ENCODE data around the gene MFRP.
"Not testable (repeated sequence)": the region's sequence is repeated elsewhere in the genome, so short reads cannot be mapped to it uniquely, and the experiment has no call there.

Gene MFRP

DNA sequence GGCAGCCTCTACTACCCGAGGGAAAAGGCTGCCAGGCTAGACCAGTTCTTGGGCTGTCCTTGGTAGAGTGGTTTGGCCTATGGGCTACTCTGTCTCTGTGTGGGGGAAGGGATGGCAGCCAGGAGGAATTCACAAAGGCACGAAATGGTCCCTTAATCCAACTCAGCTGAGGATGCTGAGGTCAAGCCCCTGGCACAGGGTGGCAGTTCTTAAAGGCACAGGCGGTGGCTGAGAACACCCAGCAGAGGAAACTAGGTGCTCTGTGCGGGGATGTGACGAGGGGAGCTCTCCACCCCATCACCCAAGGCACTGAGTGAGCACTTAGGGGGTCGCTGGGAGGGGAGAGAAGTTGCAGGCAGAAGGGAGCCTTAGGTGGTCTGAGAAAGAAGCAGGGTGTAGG, at the start of gene MFRP:
MFRP (minus strand) TSS at position 101 of the 400 bp plus-strand sequence. CDS start 192 bp downstream, outside the sequence.
- no peak for DNase-seq

DNA sequence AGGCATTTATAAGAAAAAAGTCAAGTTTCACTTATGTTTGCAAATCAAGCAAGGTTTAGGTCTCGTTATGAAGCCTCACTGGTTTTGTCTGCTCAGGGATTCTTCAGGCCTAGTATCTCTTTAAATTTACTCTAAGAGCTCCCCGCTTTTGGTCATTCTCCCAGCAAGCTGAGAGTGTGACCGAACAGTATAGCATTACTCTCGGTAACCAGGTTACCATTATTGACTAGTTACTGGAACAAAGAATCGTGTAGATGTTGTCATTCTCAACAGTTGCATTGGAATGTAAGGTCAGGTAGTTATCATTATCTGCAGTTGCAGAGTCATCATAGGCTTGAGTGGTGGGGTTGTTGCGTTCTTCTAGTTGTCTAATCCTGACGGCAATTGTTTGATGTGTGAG, 44.8 kb upstream of the MFRP start:
- DNase-seq: no peak

DNA sequence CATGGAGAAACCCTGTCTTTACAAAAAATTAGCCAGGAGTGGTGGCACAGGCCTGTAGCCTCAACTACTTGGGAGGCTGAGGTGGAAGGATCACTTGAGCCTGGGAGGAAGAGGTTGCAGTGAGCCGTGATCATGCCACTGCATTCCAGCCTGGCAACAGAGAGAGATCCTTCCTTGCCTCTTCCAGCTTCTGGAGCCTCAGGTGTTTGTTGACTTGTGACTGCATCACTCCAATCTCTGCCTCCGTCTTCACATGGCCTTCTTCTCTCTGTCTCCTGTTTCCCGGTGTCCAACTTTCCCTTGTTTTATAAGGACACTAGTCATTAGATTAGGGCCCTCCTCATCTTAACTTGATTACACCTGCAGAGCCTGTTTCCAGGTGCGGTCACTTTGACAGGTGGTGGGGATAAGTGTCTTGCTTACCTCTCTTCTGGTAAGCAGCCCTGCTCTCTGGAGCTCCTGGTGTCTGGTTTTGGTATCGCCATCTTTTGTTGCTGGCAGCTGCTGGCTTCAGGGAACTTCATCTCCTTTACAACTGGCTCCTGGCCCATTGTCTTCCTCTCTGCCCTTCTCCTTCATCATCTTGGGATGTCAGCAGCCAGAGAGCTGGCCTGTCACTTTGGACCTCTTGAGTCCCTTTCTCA, 43.2 kb upstream of the MFRP start:
- peak; percentile 19 for DNase-seq

DNA sequence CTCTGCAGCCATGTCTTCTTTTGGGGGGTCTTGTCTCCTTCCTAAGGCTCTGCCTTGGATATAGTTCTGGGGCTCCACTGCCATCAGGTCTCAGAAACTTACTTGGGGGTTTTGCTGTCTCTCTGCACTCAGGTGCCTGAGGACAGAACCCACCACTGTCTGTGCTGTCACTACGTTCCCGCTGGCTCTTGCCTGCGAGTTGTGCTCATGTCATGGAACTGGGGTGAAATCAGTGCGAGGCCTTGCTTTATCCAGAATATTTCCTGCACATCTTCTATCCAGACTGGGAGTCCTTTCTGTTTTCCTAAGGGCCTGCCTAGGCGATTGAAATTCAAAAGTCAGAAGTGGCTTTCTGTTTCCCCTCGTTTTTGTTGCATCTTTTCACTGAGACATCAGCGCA, 41.6 kb upstream of the MFRP start:
- DNase-seq: no peak

DNA sequence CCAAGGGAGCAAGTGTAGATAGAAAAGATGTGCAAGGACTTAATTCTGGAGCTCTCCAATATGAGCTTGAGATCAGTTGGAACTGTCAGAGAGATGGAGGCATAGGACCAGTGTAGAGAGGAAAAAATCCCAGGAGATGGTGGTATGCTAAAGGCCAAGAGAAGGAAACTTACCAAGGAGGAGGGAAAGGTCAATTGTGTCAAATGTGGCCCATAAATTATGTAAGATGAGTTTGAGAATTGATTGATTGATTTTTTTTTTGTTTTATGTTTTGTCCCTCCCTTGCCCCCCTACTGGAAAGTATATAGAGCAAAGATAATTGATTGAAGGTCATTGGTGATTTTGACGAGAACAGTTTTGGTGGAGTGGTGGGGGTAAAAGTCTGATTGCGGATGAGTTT, 37.8 kb upstream of the MFRP start:
- DNase-seq: no peak

DNA sequence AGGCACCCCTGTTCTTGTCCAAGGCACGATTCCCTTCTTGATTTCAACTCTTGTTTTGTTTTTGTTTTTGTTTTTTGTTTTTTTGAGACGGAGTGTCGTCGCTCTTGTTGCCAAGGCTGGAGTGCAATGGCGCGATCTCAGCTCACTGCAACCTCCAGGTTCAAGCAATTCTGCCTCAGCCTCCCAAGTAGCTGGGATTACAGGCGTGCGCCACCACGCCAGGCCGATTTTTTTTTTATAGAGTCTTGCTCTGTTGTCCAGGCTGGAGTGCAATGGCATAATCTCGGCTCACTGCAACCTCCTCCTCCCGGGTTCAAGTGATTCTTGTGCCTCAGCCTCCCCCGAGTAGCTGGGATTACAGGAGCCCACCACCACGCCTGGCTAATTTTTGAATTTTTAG, 36.0 kb upstream of the MFRP start:
- not testable (repeated sequence) for DNase-seq

DNA sequence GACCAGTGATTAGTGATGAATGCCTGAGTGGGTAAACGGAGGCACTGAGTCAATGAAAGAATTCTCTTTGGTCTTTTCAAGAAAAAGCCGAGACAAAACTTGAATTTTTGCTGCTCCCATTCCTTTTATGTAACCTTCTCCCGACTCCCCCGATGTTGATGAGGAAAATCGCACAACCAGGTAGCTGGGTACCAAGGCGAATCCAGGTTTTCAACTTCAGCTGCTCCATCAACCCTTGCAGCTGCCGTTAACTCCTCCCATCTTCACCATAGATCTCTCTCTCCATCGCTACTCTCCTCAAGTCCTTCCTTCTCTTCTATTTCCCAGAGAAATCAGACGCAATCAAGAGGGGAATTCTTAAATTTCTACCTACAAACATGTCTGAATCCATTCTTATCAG, 35.6 kb upstream of the MFRP start:
- DNase-seq: no peak

DNA sequence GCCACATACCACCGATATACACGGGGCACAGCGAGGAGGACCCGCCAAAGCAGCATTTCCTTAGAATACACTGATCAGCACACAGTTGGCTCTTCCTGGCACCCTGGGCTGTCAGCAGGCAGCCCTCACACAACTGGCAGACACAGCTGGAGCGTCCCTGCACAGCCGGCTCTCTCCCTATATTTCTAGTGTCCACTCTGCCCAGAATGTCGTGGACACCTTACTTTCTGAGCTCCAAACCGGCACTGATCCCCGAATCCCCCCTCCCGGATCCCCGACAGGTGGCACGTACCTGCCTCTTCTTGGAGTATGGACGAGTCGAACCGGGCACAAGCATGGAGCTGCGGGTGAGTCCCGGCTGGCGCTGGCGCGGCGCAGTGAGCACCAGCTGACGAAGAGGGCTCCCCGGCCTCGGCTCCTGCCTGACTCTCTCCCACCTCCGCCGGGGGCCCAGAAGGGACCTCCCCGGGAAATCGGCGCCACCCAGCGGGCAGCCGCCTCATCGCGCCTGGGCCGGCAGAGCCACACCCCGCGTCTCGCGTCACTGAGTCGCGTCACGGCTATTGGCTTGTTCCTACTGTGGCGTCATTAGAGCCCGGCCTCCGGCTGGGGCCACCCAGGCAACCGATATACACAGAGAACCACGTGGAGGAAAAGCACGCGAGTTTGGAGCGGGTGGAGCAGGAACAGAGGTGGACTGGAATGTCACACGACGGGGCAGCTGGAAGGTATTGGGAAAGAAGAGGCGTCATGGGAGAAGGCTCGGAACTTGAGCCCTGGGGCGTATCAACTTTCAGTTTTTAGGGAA, 34.9 kb upstream of the MFRP start, which contains the start of gene USP2:
USP2 (minus strand) TSS at position 510 of the 808 bp plus-strand sequence. CDS start 8,210 bp downstream, outside the sequence.
- peak; percentile 94 for DNase-seq

DNA sequence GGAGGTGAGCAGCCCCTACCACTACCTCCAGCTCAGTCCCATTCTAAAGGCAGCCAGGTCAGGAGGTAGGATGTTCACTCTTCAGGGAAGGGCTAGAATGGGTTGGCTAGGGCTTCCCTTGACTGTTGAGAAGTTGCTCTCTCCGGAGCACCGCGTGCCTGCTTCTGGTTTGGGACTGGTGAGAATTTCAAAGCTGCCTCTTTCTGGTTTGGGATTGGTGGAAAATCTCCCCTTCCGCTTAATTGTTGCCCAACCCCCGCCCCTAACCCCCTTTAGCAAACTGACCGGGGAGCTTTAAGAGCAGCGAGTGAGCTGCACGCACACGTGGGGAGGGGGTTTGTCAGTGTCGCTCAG, 34.3 kb upstream of the MFRP start:
- no peak for DNase-seq

DNA sequence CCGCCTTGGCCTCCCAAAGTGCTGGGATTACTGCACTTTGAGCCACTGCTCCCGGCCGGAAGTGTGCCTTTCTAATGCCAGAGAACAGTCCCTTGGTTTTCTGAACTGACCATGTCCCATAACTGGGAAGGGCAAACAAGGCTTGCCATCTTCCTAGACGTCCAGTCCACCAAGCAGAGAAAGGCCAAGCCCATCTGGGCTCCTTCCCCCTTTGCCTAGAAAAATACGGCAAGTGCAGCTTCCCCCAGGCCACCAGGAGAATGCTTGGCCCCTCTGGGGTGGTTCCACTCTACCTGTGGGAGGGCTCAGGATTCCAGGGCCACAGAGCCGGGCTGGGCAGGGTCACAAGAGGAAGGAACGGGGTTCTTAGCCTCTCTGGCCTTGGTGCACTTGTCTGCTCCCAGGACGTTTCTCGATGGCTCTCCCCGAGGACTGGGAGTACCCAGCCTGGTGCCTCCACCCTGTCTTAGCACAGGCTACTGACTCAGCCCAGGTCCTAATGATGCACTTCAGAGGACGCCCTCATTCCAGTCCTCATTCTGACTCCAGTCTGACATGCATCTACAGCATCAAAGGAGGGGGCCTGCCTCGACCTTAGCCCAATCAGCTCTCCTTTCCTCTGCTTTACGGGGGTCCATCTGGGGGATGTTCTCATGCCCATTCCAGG, 33.8 kb upstream of the MFRP start:
- DNase-seq: no peak

DNA sequence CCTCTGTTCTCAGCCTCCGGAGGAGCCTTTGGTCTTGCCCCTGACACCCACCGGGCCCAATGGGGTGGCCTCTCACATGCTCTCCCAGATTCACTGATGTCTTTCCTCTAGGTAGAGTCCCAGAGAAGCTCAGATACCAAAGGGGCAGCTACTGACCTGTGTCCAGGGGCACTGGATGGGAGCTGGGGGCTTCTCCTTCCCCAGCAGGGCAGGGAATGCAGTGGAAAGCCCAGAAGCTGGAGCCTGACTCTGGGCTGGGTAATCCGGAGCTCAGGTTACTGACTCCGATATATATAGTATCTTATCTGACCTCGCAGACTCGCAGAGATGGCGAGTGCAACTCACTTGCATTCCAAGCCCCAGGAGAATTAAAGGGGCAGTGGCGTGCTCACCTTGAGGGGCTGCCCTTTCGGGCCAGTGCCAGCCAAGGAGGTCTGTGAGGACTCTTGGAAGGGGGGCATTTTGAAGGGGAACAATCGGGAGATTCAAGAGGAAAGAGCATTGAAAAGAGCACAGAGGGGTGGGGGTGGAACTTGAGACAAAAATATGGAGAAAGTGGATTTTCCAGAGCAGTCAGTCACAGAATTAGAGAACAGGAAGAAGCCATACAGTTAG, 32.5 kb upstream of the MFRP start:
- DNase-seq: no peak

DNA sequence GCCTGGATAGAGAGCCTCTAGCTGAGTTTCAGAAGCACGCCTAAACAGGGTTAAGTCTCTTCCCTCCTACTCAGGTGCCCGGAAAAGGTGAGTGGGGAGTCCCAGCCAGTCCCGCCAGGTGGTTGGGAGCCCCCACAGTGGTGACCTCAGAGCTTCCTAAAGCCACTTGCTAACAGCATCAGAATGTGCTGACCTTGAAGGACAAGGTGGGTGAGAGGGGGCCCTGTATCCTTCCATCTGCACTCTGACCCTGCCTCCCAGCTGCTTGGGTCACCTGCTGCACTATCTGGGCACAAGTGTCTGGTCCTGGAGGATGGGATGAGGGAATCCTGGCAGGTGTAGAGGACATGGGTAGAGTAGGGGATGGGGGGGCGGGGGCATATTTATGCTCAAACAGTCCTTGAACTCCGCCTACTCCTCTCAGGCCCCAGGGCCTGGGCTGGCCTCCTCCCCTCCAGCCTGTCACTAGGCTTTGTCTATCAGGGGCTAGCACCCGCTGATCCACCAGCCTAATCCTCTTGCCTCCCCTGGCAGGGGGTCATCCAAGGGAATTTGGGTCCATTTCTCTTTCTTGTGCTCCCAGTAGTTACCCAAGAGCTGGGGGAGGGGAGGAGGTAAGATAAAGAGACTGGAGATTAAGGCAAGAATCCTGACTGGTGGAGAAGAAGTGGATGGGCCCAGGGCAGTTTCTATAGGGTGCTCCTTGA, 31.6 kb upstream of the MFRP start:
- no peak for DNase-seq

DNA sequence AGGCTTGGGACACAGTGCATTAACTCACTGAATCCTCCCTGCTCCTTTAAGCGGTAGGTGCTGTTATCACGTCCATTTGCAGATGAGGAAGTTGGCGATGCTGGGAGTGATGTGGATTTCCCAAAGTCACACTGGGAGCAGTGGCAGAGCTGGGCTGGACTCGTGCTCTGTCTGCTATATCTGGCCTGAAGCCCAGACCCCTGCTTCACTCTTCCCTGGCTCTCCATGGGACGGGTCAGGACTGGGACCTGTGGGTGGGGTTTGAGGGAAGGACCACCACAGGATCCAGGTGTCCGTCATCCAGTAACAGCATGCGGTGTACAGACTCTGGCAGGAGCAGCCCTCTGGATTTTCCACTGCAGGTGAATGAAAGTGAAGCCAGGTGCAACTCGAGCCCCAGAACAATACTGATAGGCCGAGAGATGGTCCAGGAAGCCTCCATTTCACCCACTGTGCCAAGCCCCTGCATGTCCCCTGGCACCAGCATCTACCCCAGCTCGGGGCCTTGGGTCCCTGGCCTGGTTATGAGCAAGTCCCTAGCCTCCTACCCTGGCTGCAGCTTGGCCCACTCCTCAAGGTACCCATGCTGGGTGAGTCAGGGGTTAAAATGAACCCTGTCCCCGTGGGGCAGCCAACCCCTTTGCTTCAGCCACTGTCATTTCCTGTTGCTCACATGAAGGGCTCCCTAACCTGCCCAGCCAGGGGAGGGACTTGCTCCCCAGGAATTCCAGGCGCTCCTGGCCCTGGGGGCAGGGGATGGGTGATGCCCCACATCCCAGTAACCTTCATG, 30.8 kb upstream of the MFRP start:
- DNase-seq: no peak

DNA sequence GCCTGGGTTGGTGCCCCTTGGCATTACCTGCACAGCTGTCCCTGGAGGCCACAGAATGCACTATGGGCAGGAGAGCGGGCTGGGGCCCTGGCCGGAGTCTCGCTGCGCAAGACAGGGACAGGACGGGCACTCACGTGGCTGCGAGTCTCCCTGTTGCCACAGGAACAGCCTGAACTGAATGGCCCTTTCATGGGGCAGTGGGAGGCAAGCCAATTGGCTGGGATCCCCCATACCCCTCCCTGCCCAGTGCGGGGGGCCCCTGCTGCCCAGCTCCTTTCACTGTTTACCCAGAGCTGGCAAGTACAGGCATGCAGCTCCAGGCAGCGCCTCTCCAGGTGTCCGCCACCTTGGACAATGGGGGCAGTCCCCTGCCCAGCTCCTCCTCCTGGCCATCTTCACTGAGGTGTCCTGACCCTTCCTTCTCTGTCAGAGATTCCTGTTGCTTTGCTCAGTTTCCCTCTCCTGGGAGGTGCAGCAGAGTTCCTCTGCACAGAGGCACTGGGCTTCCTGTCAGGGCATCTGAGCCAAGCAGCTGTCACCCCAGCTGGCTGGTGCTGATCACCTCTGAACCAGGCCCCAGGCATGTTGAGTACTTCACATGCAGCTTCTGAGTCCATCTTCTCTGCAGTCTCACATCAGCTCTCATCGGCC, 29.8 kb upstream of the MFRP start:
- no peak for DNase-seq

DNA sequence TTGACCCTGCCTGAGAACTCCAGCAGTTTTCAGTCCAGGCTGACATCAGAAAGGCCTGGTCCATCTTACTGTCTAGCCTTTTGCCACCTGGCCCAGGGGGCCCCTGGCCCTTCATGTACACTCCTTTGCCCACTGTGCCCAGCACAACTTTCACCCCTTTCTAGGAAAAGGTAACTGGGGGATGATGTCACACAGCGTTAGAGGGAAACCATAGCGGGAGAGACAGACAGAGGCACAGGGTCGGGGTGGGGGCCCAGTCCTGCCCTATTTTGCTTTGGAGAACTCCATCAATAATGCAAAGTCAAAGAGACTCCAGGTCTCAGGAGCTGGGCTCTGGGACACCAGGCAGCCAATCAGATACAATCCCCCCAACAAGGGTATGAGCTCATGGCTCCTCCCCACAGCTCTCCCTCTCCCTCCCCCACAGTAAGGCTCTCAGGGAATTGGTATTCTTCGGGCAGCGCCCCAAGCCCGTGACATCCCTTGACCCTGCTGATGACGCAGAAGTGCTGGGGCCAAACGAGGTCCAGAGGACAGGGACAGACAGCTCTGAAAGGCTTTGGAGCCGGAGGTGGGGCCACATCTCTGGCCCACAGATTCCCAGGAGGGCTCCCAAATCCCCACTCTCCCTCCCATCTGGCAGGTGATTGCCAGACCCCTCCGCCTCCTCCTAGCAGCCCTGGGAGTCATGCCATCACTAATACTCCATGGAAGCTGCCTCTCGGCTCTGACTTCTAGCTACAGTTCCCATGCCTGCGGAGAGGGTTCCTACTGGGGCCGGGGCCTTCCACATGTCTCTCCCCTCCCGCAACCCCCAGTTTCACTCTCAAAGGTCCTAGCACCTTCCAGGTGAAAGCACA, 29.1 kb upstream of the MFRP start:
- DNase-seq: no peak

DNA sequence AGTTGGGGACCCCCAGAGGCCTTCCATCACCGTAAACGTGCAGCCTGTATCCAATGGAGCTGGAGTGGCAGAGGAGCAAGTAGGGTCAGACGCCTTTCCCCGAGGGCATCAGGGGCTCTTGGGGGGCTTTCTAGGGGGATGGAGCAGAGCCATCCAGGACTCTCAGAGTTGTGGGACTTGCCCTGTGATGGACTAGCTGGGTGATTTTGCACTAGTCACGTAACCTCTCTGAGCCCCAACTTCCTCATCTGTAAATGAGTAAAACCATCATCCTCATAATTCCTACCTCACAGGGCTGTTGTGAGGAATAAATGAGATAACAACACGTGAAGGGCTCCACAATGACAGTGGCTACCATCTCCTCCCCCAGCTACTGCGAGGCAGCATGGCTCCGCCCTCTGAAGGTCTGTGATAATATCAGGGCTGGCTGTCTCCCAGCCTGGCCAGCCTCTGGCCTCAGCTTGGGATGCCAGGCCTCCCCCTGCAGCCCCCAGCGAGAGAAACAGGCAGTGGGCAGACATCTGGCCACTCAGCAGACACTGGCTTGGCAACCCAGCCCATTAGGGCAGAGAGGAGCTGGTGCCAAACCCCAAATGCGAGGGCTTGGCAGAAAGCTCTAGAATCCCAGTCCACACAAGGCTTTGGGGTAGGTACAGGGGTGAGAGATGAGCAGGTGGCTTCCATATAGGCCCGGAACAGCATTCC, 28.3 kb upstream of the MFRP start:
- peak; percentile 35 for DNase-seq

DNA sequence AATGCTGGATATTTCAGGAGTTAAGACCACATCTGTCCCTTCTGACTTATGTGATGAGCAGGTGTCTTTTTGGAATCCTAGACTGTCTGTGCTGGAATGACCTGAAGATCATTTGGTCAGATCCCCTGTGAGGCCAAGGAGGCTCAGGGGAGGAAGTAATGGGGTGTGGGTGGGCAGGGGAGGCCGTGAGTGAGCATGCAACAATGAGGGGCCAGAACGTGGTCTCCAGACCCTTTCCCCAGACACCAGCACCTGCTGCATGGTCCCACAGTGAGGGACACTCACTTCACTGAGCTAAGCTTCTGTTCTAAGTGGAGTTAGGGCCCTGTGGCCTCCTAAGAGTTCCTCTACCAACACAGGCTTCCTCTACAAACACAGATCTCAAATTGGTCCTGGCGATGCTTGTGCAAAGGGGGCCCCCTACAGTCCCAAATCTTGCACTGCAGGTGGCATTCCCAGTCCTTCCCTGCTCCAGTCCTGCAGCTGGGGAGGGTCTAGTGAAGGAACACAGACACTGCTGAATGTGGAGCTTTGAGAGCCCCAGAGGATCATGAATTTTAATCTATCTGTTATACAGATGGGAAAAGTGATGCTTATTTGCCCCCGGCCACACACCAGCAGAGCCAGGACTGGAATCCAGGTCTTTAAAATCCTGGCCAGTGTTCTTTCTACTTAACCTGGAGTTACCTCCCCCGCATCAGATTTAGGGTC, 27.6 kb upstream of the MFRP start:
- peak; percentile 51 for DNase-seq

DNA sequence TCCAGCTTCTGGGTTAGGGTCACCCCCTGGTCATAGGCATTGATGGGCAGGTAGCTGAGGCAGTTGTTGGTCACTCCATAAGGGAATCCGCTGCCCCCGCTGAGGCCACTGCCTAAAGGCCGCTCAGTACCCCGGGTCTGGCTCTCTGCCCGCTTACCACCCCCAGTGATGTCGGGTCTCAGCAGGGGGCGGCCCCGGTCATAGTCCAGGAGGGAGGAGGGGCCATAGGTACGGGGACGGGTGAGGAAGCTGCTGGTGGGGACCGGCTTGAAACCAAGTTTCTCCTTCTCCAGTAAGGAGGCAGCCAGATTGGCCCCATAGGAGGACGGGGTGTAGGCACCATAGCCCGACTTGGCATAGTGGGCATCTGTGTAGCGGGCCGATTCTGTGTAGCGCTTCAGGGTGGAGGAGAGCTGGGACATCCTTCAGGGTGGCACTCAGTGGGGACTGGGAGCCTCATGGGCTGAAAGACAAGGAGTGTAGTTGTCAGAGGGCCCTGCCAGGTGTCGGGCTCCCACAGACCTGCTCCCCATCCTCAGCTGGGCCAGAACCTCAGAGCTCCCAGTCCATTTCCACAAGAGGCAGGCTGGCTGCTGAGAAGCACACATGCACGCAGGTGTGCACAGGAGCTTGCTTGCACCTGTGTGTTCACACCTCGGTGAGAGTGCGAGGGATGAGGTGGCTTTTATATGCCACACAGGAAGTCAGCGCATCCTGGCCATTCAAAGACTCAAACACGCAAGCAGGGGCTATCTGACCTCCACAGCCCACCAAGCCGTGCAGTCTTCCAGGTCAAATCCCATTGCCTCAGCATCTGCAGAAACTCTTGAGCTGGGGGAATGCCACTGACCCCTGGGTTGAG, 26.8 kb upstream of the MFRP start:
- DNase-seq: no peak

All from hematopoietic multipotent progenitor cell treated with erythropoietin and hydrocortisone succinate and interleukin-3 and kit ligand, for 8 days (in vitro differentiated cells).